Medulla oblongata (tissue), 1 donor: Measurements from ENCODE around the gene PRTN3.

Experiments used
- DNase-seq: peaks from one replicate; pipeline ENCODE4 v3.0.0-alpha.2; 2015; ENCODE audit errors: extremely low spot score

Gene PRTN3

GRCh38 chr19:803099-803561 is 37.7 kb upstream of the PRTN3 start:
- no peak for DNase-seq

GRCh38 chr19:803686-804418 is 36.9 kb upstream of the PRTN3 start:
- DNase-seq, result no peak

DNA sequence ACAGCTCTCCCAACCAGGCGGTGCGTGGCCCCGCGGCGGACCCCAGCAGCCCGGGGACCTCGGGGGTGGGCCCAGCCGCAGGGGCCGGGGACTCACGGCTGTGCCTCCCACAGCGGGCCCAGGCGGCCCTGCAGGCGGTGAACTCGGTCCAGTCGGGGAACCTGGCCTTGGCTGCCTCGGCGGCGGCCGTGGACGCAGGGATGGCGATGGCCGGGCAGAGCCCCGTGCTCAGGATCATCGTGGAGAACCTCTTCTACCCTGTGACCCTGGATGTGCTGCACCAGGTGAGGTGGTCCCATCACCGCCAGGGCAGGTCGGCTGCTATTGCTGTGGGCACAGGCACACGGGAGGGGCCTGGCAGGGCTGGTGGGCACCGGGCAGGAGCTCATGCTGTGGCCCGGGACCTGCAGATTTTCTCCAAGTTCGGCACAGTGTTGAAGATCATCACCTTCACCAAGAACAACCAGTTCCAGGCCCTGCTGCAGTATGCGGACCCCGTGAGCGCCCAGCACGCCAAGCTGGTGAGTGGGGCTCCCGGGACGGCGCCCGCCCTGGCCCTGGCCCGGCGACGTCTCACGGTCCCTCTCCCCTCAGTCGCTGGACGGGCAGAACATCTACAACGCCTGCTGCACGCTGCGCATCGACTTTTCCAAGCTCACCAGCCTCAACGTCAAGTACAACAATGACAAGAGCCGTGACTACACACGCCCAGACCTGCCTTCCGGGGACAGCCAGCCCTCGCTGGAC is 36.2 kb upstream of the PRTN3 start:
- no peak for DNase-seq

GRCh38 chr19:805166-805551 is 35.6 kb upstream of the PRTN3 start:
- DNase-seq, result no peak

DNA sequence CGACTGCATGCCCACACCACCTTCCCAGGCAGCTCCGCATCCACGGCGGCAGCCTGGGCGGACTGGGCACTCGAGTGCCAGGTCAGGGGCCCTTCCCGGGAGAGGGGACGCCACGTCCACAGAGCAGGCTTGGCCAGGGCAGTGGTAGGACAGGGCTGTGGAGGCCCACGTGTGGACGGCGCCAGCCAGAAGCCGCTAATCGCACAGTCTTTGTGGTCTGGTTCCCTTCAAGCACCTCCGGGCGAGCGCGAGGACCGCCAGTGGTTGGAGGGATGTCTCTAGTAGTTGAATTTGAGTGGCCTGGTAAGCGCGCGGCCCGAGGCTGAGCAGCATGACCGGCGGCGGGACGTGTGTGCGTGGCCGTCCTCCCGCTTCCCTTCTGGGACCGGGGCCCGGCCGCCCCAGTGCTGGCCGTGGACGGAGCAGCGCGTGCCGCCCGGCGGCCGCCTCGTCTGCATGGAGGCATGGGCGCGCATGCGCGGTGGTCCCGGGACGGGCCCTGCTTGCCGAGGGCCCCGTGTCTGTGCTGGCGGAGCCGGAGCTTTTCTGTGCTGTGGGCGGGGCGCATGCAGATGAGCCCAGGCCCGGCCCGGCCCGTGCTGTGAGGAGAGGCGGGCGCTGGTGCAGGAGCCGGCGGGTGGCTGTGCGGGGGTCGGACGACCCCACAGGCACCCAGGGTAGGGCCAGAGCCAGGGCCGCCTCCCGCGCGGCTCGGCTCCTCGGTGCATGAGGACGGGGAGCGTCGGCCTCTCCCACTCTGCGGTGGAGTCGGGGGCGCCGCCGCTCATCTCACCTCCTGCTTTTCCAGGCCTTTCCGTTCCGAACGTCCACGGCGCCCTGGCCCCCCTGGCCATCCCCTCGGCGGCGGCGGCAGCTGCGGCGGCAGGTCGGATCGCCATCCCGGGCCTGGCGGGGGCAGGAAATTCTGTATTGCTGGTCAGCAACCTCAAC is 34.9 kb upstream of the PRTN3 start:
- no peak for DNase-seq

GRCh38 chr19:806815-807421 is 33.9 kb upstream of the PRTN3 start:
- DNase-seq, result no peak

GRCh38 chr19:807627-808422 is 33.0 kb upstream of the PRTN3 start:
- no peak for DNase-seq

DNA sequence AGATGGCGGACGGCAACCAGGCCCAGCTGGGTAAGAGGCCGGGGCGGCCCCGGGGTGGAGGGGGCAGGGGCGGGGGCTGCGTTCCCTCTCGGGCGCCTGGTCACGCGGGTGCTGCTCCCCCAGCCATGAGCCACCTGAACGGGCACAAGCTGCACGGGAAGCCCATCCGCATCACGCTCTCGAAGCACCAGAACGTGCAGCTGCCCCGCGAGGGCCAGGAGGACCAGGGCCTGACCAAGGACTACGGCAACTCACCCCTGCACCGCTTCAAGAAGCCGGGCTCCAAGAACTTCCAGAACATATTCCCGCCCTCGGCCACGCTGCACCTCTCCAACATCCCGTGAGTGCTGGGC is 32.4 kb upstream of the PRTN3 start:
- DNase-seq, result no peak

GRCh38 chr19:810077-810855 is 30.5 kb upstream of the PRTN3 start:
- DNase-seq, result no peak

DNA sequence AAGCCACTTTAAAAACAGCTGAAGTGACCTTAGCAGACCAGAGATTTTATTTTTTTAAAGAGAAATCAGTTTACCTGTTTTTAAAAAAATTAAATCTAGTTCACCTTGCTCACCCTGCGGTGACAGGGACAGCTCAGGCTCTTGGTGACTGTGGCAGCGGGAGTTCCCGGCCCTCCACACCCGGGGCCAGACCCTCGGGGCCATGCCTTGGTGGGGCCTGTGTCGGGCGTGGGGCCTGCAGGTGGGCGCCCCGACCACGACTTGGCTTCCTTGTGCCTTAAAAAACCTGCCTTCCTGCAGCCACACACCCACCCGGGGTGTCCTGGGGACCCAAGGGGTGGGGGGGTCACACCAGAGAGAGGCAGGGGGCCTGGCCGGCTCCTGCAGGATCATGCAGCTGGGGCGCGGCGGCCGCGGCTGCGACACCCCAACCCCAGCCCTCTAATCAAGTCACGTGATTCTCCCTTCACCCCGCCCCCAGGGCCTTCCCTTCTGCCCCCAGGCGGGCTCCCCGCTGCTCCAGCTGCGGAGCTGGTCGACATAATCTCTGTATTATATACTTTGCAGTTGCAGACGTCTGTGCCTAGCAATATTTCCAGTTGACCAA is 29.8 kb upstream of the PRTN3 start:
- no peak for DNase-seq

- no peak for DNase-seq
These were observed 29.2 kb upstream of the PRTN3 start for GRCh38 chr19:811506-812048.

- DNase-seq, result no peak
These were observed 28.6 kb upstream of the PRTN3 start for GRCh38 chr19:812049-812746.

GRCh38 chr19:812747-813218 is 28.0 kb upstream of the PRTN3 start:
- no peak for DNase-seq

DNA sequence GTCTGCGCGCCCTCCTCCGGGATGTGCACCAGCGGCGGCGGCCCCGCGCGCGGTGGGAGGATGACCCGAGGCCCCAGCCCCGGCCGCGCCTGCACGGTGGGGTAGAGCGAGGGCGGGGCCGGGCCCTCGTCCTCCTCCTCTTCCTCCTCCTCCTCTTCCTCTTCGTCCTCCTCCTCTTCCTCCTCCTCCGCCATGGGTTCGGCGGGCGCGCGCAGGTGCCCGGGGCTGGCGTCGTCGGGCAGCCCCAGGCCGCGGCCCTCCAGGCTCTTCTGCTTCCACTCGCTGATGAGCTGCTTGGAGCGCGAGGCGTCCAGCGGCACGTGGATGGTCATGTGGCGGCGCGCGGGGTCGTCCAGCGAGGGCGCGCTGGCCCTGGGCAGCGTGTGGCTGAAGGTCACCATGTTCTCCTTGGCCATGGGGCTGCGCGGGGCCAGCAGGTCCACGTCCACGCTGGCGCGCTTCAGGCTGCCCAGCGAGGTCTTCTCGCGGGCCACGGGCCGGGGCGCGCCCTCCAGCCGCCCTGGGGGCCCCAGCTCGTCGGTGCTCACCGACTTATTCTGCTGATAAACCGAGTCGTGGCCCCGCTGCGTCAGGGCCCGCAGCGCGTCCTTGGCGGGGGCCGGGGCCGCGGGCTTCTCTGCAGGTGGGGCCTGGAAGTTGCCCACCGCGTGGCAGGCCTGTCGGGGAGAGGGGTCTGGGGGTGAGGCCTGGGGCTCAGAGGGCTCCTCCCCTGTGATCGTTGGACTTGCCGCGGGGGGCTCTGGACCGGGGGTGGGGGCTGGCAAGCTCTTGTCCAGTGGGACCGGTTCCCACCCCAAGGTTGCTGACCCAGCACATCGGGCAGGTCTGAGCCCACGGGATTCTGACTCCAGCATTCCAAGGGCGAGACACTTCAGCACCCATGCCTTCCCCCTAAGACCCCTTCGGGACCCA is 27.3 kb upstream of the PRTN3 start:
- no peak for DNase-seq

GRCh38 chr19:814152-815078 is 26.4 kb upstream of the PRTN3 start:
- no peak for DNase-seq

GRCh38 chr19:815079-815774 is 25.6 kb upstream of the PRTN3 start:
- DNase-seq, result no peak
